Lung microvascular endothelial cell (primary cell): ENCODE results near the gene SRPK3. TPM values are rescaled to one million over a fixed set of nuclear protein-coding genes. Genes with fewer than 3 reads are reported as not detected.
"Not testable (repeated sequence)": the region's sequence is repeated elsewhere in the genome, so short reads cannot be mapped to it uniquely, and the experiment has no call there.

Experiments used
- DNase-seq, 2 donors: peaks; one replicate each; pipeline versions ENCODE4 v3.0.0 to v3.0.0-alpha.2; 2010; ENCODE audit warnings: low read depth in 2 of 2
- total RNA-seq: library from RNA; depleted of rRNA; stranded (reverse); fragments of >200 nt; gene quantifications from 2 replicates; pipeline ENCODE4 v1.2.1, GENCODE V29; 2014

SRPK3 gene
- total RNA-seq, 1 donor from 2014 or later, result 0.40 TPM

- DNase-seq, result no peak
Measured at GRCh38 chrX:153804621-153805020, 23.8 kb downstream of the SRPK3 start.

- no peak for DNase-seq
Measured at GRCh38 chrX:153805436-153805835, 24.6 kb downstream of the SRPK3 start.

DNA sequence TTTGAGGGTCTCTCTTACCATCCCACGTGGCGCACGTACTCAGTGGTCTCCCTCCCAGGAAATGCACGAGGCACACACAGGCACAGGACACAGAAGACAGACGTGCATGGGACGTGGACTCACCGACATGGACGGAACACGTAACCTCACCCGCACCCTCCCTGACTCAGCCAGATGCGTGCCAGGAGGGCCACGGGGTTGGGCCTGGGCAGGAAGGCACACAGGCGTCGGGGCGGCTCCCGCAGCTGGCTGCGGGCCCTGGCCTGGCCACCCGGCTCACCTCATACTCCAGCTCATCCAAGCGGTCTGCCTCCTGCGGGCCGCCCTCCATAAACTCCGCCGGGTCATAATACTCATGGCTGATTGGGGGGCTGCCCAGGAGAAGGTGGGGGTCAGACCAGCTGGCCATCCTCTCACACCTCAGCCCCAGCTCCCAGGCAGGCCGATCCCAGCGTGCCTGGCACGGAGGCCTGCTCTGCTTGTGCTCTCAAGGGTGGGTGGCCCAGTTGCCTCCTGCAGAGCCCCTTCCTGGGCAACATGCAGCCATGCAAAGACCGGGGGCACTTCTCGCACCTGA, 26.2 kb downstream of the SRPK3 start:
- DNase-seq, result peak; percentile 24 to 64

DNA sequence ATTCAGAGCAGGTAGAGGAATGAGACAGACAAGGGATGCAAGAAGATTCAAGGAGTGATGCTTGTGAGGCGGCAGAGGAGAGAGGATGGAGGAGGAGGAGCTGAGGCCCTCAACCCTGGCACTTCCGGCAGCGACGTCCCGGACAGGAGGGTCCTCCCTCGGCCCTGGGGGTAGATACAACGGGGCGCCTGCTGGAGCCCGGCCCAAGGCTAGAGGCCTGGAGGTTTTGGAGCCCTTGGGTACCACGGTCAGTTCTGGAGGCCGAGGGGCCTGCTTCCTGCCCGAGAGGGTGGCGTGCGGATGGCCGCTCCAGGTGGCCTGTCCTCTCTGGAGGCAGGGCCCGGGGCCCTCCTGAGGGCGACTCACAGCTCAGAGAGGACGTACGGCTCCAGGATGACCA, 27.1 kb downstream of the SRPK3 start:
- no peak for DNase-seq

GRCh38 chrX:153812220-153812619, 31.4 kb downstream of the SRPK3 start:
- no peak for DNase-seq

- no peak for DNase-seq
Measured at GRCh38 chrX:153813161-153813560, 32.3 kb downstream of the SRPK3 start.

- no peak for DNase-seq
Measured at GRCh38 chrX:153814591-153815315, 33.9 kb downstream of the SRPK3 start.

GRCh38 chrX:153816831-153817690, 36.2 kb downstream of the SRPK3 start:
- peak in 1 of 2 donors; percentile 25 for DNase-seq

DNA sequence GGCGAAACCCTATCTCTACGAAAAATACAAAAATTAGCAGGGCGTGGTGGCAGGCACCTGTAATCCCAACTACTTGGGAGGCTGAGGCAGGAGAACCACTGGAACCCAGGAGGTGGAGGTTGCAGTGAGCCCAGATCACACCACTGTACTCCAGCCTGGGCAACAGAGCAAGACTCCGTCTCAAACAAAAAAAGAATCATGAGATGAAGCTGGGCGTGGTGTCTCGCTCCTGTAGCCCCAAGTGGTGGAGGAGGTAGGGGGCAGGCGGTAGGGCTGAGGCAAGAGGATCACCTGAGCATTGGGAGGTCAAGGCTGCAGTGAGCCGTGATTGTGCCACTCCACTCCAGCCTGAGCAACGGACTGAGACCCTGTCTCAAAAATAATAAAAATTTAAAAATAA, 37.2 kb downstream of the SRPK3 start:
- not testable (repeated sequence) for DNase-seq

- DNase-seq, result no peak
Measured at GRCh38 chrX:153818571-153819383, 37.9 kb downstream of the SRPK3 start.

GRCh38 chrX:153819384-153820040, 38.7 kb downstream of the SRPK3 start:
- no peak for DNase-seq

- no peak for DNase-seq
Measured at GRCh38 chrX:153820601-153821000, 39.8 kb downstream of the SRPK3 start.

- no peak for DNase-seq
Measured at GRCh38 chrX:153821066-153821465, 40.2 kb downstream of the SRPK3 start.

DNA sequence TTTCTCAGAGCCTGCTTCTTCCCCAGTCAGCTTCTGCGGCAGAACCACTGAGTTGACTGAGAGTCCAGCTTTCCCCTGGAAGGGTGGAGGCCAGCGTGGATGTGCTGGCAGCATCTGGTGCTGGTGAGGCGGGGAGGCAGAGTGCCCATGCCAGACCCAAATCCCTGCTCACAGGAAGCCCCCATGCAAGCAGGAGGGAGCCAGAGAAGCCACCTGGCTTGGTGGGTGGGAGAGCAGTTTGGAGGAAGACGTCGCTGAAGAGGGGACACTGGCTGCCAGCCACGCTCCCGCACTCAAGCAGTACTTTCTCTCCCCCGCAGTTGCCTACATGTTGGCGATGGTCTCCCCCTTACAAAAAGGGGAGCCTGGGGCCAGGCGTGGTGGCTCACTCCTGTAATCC, 43.5 kb downstream of the SRPK3 start:
- DNase-seq, result no peak

DNA sequence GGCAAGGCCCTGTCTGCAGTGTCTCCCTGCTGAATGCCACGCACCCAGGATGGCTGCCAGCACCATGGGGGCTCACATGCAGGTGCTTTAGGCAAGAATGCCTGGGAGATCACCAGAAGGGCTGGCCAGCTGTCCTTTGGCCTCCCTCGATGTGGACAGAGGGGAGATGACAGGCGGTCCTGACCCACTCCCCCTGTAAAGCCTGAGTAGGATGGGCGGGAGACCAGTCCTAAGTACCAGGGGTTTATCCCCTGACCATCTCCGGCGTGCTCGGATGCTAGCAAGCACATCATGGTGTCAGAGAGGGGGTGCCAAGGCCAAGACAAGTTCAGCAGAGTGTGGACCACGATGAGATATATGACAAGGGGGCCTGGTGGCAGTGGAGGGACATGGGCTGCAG, 44.2 kb downstream of the SRPK3 start:
- DNase-seq, result no peak

GRCh38 chrX:153827016-153827415, 46.2 kb downstream of the SRPK3 start:
- no peak for DNase-seq

DNA sequence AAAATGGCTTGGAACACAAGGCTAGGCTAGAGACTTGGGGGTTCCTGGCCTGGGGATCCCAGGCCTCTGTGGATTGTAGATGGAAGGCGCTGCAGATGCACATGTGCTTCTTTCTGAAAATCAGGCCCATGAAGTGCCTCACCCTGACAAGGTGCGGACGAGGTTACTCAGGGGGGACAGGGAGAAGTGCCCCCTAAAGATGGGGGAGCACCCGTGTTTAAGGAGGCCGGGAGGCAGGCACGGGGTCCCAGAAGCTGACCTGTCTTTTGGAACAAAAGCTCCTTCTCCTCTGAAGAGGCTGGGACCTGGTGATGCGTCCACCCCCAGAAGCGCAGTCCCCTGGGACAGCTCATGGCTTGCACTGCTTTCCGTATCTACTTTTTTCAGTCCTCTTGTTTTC, 47.1 kb downstream of the SRPK3 start:
- no peak for DNase-seq

DNA sequence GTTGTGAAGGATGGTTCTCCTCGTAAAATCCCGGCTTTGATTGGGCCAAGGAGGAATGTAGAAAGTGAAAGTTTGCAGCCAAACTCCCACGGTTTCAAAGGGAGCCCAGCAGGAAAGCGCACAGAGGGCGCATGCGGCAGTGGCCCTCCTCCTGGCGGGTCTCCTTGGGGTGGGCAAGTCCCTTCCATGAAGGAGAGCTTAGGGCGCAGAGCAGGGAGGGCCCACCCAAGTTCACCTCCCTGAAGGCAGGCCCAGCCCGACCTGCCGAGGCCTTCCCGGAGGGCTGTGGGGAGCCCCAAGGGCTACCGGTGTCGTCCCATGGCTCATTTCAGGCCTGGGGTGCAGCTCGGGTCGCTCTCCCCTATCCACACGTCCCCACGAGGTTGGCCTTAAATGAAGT, 47.5 kb downstream of the SRPK3 start:
- DNase-seq, result no peak

GRCh38 chrX:153828723-153829548, 48.1 kb downstream of the SRPK3 start:
- no peak for DNase-seq

GRCh38 chrX:153829549-153829798, 48.6 kb downstream of the SRPK3 start:
- DNase-seq, result no peak
